ENCODE results near the gene RAB4A. TPM values are rescaled to one million over a fixed set of nuclear protein-coding genes. Genes with fewer than 3 reads are reported as not detected.

The RAB4A gene
- total and polyA plus RNA-seq, 2 of the 4 experiments (the other 2 are of a cell fraction), result 25.6 to 26.2 TPM

DNA sequence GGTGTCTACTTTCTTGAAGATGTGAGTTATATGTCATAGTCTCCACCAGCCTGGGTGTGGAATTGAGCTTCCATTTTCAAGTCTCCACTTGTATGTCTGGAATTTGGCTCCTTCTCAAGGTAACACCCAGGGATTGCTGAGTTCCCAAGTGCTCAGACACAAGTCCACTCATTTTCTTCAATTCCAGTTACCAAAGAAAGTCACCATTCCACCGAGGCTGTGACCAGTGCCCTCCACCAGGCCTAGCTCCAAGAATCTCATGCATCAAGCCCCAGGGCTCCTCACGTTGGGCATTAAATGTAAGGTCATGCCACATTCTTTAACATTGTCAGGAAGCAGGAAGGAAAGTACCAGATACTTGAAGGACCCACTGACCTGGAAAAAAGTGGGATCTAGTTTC lies 2.4 kb upstream of the RAB4A start:
- no CpG with 5 or more reads among the region's 2 CpGs for WGBS, 2 experiments (ENCODE audit: extremely low coverage in 2 of 2, insufficient read length in 1 of 2)

More for the DNA sequence above, 2.4 kb upstream of the RAB4A start:
- H3K27me3 ChIP-seq (ENCODE audit: control insufficient read depth, insufficient read depth, low read length), result no peaks in the 10 kb centered on the region
- no peak for ATAC-seq (ENCODE audit: low read depth)
- no peak overlapping the region for H2BK20ac ChIP-seq (ENCODE audit: low read depth, low read length)
- 0 out of 2 replicates have a peak, but pooled peaks cover 2% of the 10 kb centered on the region for H3K9me3 ChIP-seq (ENCODE audit: control insufficient read depth, insufficient read depth, low read length)
- no peak overlapping the region for H3K4me3 ChIP-seq (ENCODE audit: insufficient read depth, low read depth, low read length)
- H2BK5ac ChIP-seq (ENCODE audit: low read depth, low read length, poor library complexity, severe bottlenecking), result no peak overlapping the region
- H3K36me3 ChIP-seq (ENCODE audit: control insufficient read depth, insufficient read depth, low read length), result no peaks in the 10 kb centered on the region
- peaks cover 6% of the 10 kb centered on the region for H3K9me1 ChIP-seq (ENCODE audit: insufficient read depth, low read length)
- H3K4me2 ChIP-seq (ENCODE audit: low read depth, low read length), result no peak overlapping the region
- BruUV-seq (replicated peaks), result no TSS peak
- POLR2A ChIA-PET (ENCODE audit: unreplicated experiment), result no interaction called here
- H3K79me1 ChIP-seq (ENCODE audit: low read depth in 1 of 2, low read length in 2 of 2), result peaks cover 9 to 21% of the 10 kb centered on the region in 2 experiments; a peak in 2 of 4 replicates
- no peak for DNase-seq
- no peak overlapping the region for H2AK9ac ChIP-seq (replicated peaks; ENCODE audit: low read depth, low read length, poor library complexity)
- no peak overlapping the region for H3K9ac ChIP-seq (ENCODE audit: low read depth, low read length)
- no peak overlapping the region for H4K91ac ChIP-seq (ENCODE audit: insufficient read depth, low read depth, low read length)
- H4K8ac ChIP-seq (ENCODE audit: low read depth in 2 of 2, low read length in 2 of 2), result no peak overlapping the region
- no peak overlapping the region for H3K18ac ChIP-seq (ENCODE audit: low read depth, low read length)
- no peak overlapping the region for H2AK5ac ChIP-seq (ENCODE audit: low read depth, low read length)
- H3K27ac ChIP-seq (ENCODE audit: insufficient read depth, low read length), result no peak overlapping the region
- peaks cover 13% of the 10 kb centered on the region for H4K20me1 ChIP-seq (ENCODE audit: insufficient read depth, low read length)
- dilution Hi-C loops (cut with HindIII; ENCODE audit: low sequenced_read_pairs, unreplicated experiment), result loop anchor here (25.0 kb wide), 1 partner anchor 219 kb away; no protein-coding TSS in a partner anchor
- peaks cover 10% of the 10 kb centered on the region for H3K4me1 ChIP-seq (ENCODE audit: control insufficient read depth, insufficient read depth, low read length)
- CTCF ChIA-PET, result no interaction called here
- intact Hi-C loops (cut with micrococcal nuclease), result no loop called here
- H3K56ac ChIP-seq (ENCODE audit: extremely low read depth, insufficient read depth, low read length), result no peak overlapping the region
- no peak overlapping the region for H2AFZ ChIP-seq (replicated peaks; ENCODE audit: low read length, poor library complexity)
- H3K4ac ChIP-seq (ENCODE audit: low read depth, low read length), result no peak overlapping the region
- H3K14ac ChIP-seq (replicated peaks; ENCODE audit: low read depth, low read length), result no peak overlapping the region
- no peak overlapping the region for H3K23ac ChIP-seq (ENCODE audit: low read depth, low read length)
- no peak overlapping the region for H4K5ac ChIP-seq (ENCODE audit: low read depth, low read length)
- H2BK120ac ChIP-seq (ENCODE audit: low read depth, low read length), result no peak overlapping the region
- TF ChIP-seq CEBPB (IDR thresholded peaks at IDR 0.05; ENCODE audit: low read depth, low read length) (no peak), MAZ (IDR thresholded peaks at IDR 0.05; ENCODE audit: borderline replicate concordance, low read depth, low read length) (no peak), FOS (IDR thresholded peaks at IDR 0.05; ENCODE audit: low read depth, low read length) (no peak), RAD21 (IDR thresholded peaks at IDR 0.05; ENCODE audit: low read length) (no peak), POLR2A (IDR thresholded peaks at IDR 0.05; ENCODE audit: low read depth, low read length) (no peak), RCOR1 (IDR thresholded peaks at IDR 0.05; ENCODE audit: insufficient replicate concordance, low read length) (no peak), CHD1 (IDR thresholded peaks at IDR 0.05; ENCODE audit: low read depth, low read length) (no peak), CTCF (conservative IDR thresholded peaks at IDR 0.05; ENCODE audit: low read depth, low read length) (no peak), RFX5 (IDR thresholded peaks at IDR 0.05; ENCODE audit: low read depth, low read length) (no peak)
- TF ChIP-seq, protein P1, sequence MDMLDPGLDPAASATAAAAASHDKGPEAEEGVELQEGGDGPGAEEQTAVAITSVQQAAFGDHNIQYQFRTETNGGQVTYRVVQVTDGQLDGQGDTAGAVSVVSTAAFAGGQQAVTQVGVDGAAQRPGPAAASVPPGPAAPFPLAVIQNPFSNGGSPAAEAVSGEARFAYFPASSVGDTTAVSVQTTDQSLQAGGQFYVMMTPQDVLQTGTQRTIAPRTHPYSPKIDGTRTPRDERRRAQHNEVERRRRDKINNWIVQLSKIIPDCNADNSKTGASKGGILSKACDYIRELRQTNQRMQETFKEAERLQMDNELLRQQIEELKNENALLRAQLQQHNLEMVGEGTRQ (IDR thresholded peaks at IDR 0.05; ENCODE audit: low read depth, low read length), result no peak
- H2BK15ac ChIP-seq (ENCODE audit: low read depth, low read length), result no peak overlapping the region
- in situ Hi-C loops (cut with MboI; ENCODE audit: low sequenced_read_pairs), result loop anchor here (25.0 kb wide), 1 partner anchor 1044 kb away; no protein-coding TSS in a partner anchor

All from IMR-90 (cell line).